ENCODE data around the gene EIF4E2. TPM values are rescaled to one million over a fixed set of nuclear protein-coding genes. Genes with fewer than 3 reads are reported as not detected.

EIF4E2 gene
- total RNA-seq, 6 donors from 2014 or later = 24.1 to 96.4 (median 57.2) TPM

DNA sequence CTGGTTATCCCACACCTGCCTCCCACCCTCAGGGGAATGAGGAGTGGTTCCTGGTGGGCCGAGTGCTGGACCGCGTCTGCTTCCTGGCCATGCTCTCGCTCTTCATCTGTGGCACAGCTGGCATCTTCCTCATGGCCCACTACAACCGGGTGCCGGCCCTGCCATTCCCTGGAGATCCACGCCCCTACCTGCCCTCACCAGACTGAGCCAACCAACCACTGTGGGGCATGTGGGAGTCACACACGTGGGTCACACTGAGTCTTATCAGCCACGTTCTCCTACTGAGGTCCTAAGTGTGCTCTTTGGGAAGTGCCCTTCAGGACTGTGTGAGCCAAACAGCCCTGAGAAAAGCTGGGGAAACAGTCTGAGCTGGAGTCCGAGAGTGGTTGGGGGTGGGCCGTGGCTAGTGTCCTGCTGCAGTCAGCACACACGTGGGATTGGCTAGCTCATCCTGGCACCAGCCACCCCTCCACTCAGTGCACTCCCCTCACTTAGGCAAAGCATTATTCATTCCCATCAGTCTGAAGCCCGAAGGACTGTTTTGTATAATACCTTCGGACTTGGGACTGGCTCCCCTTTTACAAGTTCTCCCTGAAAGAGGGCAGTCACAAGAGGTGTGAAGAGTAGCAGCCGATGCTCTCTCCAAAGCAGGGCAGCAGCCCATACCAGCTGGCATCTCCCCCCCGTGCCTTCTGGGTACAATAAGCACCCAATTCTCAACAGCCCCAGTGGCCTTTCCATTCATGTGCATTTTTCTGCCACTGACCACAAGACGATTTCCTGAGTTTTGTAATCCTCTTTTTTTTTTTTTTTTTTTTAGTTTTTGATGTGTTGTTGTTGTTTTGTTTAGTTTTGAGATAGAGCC is 4.7 kb upstream of the EIF4E2 start:
- peaks cover 0 to 5% (median 0%) of the 10 kb centered on the region in 4 donors for H3K9me3 ChIP-seq
- DNase-seq (peak in 1 of 2 donors; percentile 55), ATAC-seq (ENCODE audit: low FRiP score in 2 of 2) (peak in 1 of 2 donors; percentile 27)
- H3K27ac ChIP-seq = peak overlapping the region in 1 of 4 donors; percentile 52
- TF ChIP-seq POLR2A (IDR thresholded peaks at IDR 0.05) = peak in 1 of 4 donors; percentile 21
- no peak for TF ChIP-seq POLR2AphosphoS5 (IDR thresholded peaks at IDR 0.05)
- no peaks in the 10 kb centered on the region for H3K27me3 ChIP-seq
- H3K36me3 ChIP-seq = peaks cover 0 to 7% (median 0%) of the 10 kb centered on the region in 4 donors
- peaks cover 5 to 21% (median 12%) of the 10 kb centered on the region in 4 donors for H3K4me1 ChIP-seq
- 74 to 80% methylated on average over 8 to 17 of the region's 17 CpGs for WGBS, 2 donors
- no peak overlapping the region for H3K4me3 ChIP-seq

DNA sequence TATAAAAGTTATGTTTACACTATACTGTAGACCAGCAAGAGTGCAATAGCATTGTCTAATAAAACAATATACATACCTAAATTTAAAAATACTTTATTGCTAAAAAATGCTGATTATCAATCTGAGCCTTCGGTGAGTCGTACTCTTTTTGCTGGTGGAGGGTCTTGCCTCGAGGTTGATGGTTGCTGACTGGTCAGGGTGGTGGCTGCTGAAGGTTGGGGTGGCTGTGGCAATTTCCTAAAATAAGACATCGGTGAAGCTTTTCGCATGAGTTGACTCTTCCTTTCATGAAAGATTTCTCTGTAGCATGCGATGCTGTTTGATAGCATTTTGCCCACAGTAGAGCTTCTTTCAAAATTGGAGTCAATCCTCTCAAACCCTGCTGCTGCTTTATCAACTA is 2.5 kb upstream of the EIF4E2 start:
- ATAC-seq (ENCODE audit: low FRiP score in 2 of 2) (no peak), DNase-seq (no peak)
- Histone ChIP-seq H3K4me3 (no peak overlapping the region), H3K27me3 (no peaks in the 10 kb centered on the region), H3K36me3 (peaks cover 0 to 14% (median 2%) of the 10 kb centered on the region in 4 donors), H3K9me3 (peaks cover 0 to 5% (median 0%) of the 10 kb centered on the region in 4 donors), H3K27ac (no peak overlapping the region), H3K4me1 (peaks cover 21 to 36% (median 28%) of the 10 kb centered on the region in 4 donors)
- 95 to 99% methylated on average over 6 of the region's 6 CpGs for WGBS, 2 donors
- TF ChIP-seq EP300 (IDR thresholded peaks at IDR 0.05) (no peak), POLR2AphosphoS5 (IDR thresholded peaks at IDR 0.05) (no peak), POLR2A (IDR thresholded peaks at IDR 0.05) (no peak)
- TF ChIP-seq, protein P1, sequence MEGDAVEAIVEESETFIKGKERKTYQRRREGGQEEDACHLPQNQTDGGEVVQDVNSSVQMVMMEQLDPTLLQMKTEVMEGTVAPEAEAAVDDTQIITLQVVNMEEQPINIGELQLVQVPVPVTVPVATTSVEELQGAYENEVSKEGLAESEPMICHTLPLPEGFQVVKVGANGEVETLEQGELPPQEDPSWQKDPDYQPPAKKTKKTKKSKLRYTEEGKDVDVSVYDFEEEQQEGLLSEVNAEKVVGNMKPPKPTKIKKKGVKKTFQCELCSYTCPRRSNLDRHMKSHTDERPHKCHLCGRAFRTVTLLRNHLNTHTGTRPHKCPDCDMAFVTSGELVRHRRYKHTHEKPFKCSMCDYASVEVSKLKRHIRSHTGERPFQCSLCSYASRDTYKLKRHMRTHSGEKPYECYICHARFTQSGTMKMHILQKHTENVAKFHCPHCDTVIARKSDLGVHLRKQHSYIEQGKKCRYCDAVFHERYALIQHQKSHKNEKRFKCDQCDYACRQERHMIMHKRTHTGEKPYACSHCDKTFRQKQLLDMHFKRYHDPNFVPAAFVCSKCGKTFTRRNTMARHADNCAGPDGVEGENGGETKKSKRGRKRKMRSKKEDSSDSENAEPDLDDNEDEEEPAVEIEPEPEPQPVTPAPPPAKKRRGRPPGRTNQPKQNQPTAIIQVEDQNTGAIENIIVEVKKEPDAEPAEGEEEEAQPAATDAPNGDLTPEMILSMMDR (IDR thresholded peaks at IDR 0.05) = no peak

DNA sequence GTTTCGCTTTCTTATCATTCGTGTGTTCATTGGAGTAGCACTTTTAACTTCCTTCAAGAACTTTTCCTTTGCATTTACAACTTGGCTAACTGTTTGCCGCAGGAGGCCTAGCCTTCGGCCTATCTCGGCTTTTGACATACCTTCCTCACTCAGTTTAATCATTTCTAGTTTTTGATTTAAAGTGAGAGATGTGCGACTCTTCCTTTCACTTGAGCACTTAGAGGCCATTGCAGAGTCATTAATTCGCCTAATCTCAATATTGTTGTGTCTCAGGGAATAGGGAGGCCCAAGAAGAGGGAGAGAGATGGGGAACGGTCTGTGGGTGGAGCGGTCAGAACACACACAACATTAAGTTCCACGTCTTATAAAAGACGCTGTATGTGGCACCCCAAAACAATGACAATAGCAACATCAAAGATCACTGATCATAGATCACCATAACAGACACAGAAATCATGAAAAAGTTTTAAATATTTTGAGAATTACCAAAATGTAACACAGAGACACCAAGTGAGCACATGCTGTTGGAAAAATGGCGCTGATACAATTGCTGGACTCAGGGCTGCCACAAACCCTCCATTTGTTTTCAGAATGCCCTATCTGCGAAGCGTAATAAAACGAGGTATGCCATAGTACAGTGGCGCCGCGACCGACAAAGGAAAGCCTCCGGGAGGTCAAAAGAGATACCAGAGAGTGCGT is 685 bp upstream of the EIF4E2 start:
- peak overlapping the region; percentile 71 to 97 (median 86) for H3K4me3 ChIP-seq
- peaks cover 28 to 54% (median 41%) of the 10 kb centered on the region in 4 donors for H3K4me1 ChIP-seq
- 33 to 37% methylated on average over 21 of the region's 21 CpGs for WGBS, 2 donors
- H3K9me3 ChIP-seq = peaks cover 0 to 5% (median 0%) of the 10 kb centered on the region in 4 donors
- peak overlapping the region; percentile 93 to 99 (median 98) for H3K27ac ChIP-seq
- DNase-seq (no peak), ATAC-seq (ENCODE audit: low FRiP score in 2 of 2) (no peak)
- H3K27me3 ChIP-seq = no peaks in the 10 kb centered on the region
- TF ChIP-seq POLR2AphosphoS5 (IDR thresholded peaks at IDR 0.05) (no peak), POLR2A (IDR thresholded peaks at IDR 0.05) (no peak)
- peaks cover 0 to 15% (median 3%) of the 10 kb centered on the region in 4 donors for H3K36me3 ChIP-seq

DNA sequence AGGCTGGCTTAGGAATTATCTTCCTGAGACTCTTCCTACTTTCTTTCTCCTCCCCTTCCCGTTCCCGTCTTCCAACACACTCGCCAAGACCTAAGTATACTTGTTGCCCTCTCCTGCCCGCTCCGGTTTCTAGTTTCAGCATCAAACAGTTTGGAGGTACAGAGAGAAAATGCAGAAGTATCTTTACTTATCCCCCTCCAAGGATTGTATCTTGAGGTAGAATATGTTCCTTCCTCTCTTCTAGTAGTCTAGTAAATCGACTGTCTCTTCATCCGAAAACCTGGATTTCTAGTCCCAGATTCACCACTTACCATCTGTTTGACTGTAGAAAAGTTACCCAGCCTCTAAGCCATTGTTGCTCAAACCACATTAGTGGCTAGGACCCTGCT is 755 bp downstream of the EIF4E2 start:
- no peaks in the 10 kb centered on the region for H3K27me3 ChIP-seq
- peaks cover 0 to 21% (median 5%) of the 10 kb centered on the region in 4 donors for H3K36me3 ChIP-seq
- 6 to 8% methylated on average over 7 of the region's 7 CpGs for WGBS, 2 donors
- ATAC-seq (ENCODE audit: low FRiP score in 2 of 2) (no peak), DNase-seq (no peak)
- H3K27ac ChIP-seq = peak overlapping the region; percentile 93 to 99 (median 98)
- H3K4me1 ChIP-seq = peaks cover 28 to 54% (median 41%) of the 10 kb centered on the region in 4 donors
- TF ChIP-seq POLR2A (IDR thresholded peaks at IDR 0.05) (no peak), EP300 (IDR thresholded peaks at IDR 0.05) (no peak), POLR2AphosphoS5 (IDR thresholded peaks at IDR 0.05) (no peak)
- TF ChIP-seq, protein P1 (IDR thresholded peaks at IDR 0.05) = no peak
- H3K4me3 ChIP-seq = peak overlapping the region; percentile 71 to 97 (median 86)
- peaks cover 0 to 5% (median 0%) of the 10 kb centered on the region in 4 donors for H3K9me3 ChIP-seq

DNA sequence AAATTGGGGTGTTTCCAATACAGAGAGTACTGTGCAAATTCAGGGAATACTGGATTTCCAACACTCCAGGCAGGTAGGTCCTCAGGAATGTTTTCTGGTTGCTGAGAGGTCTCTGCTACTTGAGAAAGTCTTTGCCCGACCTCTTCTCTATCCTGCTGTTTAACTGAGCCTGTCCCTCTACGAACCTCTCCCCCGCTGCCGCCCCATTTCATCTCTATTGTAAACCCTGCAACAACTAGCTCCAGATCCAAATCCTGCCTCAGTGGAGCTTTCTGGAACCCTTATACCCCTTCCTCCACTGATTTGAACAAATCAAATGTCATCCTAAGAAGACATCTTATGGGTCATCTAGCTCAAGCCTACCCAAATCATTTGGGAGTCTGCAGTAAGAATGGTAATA is 1.3 kb downstream of the EIF4E2 start:
- TF ChIP-seq POLR2A (IDR thresholded peaks at IDR 0.05) = no peak
- TF ChIP-seq POLR2AphosphoS5 (IDR thresholded peaks at IDR 0.05) = no peak
- TF ChIP-seq, protein P1 (IDR thresholded peaks at IDR 0.05) = no peak
- TF ChIP-seq EP300 (IDR thresholded peaks at IDR 0.05) = no peak
- WGBS, 2 donors = 73 to 95% methylated on average over 4 of the region's 4 CpGs
- Histone ChIP-seq H3K27ac (peak overlapping the region in 2 of 4 donors; percentile 93 to 99), H3K27me3 (no peaks in the 10 kb centered on the region), H3K4me3 (peak overlapping the region in 3 of 4 donors; percentile 71 to 97 (median 76)), H3K36me3 (peaks cover 0 to 23% (median 9%) of the 10 kb centered on the region in 4 donors), H3K4me1 (peaks cover 28 to 51% (median 39%) of the 10 kb centered on the region in 4 donors), H3K9me3 (peaks cover 0 to 5% (median 0%) of the 10 kb centered on the region in 4 donors)
- no peak for DNase-seq
- no peak for ATAC-seq (ENCODE audit: low FRiP score in 2 of 2)

Data from upper lobe of left lung (tissue), 6 donors.